ENCODE measurements around the gene MOSMO.
"Not testable (repeated sequence)": the region's sequence is repeated elsewhere in the genome, so short reads cannot be mapped to it uniquely, and the experiment has no call there.

Gene MOSMO

DNA sequence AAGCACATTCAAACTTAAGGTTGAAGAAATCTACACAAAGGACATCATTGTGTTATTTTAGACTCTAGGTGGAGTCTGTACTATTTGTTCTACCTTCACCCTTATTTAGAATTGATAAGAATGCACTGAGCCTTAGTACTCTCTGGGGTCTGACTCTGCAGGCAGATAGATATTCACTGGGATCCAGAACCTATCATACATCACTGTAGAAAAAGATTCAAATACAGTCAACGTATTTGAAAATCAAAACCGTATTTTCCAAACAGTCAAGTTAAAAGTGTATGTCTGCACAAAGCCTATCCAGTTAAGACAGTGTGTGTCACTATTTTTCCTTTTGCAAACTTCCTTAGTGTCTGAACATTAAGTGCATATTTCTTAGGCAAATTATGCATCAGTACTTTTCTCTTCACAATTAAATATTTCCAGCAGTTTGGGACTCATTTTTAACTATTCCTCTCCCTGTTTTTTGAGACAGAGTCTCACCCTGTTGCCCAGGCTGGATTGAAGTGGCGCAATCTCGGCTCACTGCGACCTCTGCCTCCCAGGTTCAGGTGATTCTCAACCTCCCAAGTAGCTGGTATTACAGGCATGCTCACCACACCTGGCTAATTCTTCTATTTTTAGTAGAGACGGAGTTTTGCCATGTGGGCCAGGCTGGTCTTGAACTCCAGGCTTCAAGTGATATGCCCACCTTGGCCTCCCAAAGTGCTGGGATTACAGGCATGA is 22.3 kb downstream of the MOSMO start:
- no peak for DNase-seq (ENCODE audit: low read depth, low spot score)
- H3K4me3 ChIP-seq (ENCODE audit: low read length) = no peak overlapping the region

DNA sequence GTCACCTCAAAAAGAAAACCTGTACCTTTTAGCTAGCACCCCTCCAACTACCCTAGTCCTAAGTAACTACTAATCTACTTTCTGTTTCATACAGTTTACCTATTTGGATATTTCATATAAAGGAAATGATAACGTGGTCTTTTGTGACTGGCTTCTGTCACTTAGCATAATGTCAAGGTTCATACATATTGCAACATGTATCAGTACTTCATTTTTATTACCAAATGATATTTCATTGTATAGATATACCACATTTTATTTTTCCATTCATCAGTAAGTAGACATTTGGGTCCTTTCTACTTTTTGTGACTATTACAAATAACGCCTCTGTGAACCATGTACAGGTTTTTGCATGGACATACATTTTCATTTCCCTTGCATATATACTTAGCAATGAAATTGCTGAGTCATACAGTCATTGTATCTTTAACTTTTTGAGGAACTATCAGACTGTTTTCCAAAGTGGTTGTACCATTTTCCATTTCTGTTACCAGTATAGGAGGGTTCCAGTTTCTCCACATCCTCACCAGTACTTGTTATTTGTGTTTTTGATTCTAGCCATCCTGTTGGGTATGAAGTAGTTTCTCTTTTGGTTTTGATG is 23.7 kb downstream of the MOSMO start:
- no peak overlapping the region for H3K4me3 ChIP-seq (ENCODE audit: low read length)
- no peak for DNase-seq (ENCODE audit: low read depth, low spot score)

DNA sequence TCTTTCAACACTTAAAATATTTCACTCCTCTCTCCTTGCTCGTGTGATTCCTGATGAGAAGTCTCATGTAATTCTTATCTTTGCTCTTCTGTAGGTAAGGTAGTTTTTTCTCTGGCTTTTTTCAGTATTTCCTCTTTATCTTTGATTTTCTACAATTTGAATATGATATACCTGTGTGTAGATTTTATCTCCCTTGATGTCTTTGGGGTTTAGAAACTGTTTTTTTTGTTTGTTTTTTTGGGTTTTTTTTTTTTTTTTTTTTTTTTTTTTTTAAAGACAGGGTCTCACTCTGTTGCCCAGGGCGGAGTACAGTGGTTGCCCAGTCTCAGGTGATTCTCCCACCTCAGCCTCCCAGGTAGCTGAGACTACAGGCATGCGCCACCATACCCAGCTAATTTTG is 26.6 kb downstream of the MOSMO start:
- no peak for DNase-seq (ENCODE audit: low read depth, low spot score)
- no peak overlapping the region for H3K4me3 ChIP-seq (ENCODE audit: low read length)

DNA sequence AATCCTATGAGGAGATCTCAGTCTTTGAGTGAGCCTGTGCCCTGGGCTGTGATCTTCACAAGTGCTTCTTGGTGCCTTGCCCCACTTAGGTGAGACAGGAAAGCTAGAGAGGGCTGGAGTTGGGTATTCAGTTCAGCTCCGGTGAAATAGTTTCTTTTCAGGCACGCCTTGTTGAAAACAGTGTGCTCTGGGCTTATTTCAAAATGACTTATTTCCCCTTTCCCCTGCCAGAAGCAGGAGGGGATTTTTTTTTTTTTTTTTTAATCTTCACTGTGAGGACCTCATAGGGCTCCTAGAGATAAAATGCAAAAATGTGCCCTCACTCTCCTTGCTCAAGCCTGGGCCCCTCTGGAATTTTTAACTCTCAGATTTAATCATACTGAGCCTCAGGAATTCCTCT is 27.2 kb downstream of the MOSMO start:
- no peak for DNase-seq (ENCODE audit: low read depth, low spot score)
- H3K4me3 ChIP-seq (ENCODE audit: low read length) = no peak overlapping the region

DNA sequence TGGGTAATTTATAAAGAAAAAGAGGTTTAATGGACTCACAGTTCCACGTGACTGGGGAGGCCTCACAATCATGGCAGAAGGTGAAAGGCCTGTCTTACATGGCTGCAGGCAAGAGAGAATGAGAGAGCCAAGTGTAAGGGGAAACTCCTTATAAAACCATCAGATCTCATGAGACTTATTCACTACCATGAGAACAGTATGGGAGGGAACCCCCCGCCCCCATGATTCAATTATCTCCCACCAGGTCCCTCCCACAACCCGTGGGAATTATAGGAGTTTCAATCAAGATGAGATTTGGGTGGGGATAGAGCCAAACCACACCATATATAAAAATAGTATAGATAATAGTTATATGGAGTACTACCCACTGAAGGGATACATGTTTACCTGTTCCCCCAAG is 36.0 kb downstream of the MOSMO start:
- not testable (repeated sequence) for H3K4me3 ChIP-seq (ENCODE audit: low read length); DNase-seq (ENCODE audit: low read depth, low spot score)

DNA sequence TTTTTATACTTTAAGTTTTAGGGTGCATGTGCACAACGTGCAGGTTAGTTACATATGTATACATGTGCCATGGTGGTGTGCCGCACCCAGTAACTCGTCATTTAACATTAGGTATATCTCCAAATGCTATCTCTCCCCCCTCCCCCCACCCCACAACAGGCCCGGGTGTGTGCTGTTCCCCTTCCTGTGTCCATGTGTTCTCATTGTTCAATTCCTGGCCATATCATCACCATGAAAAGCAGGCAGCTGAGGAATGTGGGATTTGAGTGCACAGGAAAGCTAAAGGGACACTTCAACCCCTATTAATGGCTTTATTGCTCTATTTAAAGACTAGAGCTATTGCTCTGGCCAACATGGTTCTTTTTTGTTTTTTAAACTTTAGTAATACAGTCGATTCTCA is 38.0 kb downstream of the MOSMO start:
- not testable (repeated sequence) for DNase-seq (ENCODE audit: low read depth, low spot score); H3K4me3 ChIP-seq (ENCODE audit: low read length)

DNA sequence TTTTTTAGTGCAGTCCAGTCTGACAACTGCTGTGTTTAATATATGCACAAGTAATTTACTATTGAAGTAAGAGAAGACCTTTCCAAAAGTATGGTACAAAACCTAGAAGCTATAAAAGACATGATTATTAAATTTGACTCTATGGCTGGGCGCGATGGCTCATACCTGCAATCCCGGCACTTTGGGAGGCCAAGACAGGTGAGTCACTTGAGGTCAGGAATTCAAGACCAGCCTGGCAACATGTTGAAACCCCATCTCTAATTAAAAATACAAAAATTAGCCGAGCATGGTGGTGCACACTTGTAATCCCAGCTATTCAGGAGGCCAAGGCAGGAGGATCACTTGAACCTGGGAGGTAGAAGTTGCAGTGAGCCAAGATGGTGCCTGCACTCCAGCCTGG is 43.1 kb downstream of the MOSMO start:
- no peak for DNase-seq (ENCODE audit: low read depth, low spot score)
- H3K4me3 ChIP-seq (ENCODE audit: low read length) = no peak overlapping the region

DNA sequence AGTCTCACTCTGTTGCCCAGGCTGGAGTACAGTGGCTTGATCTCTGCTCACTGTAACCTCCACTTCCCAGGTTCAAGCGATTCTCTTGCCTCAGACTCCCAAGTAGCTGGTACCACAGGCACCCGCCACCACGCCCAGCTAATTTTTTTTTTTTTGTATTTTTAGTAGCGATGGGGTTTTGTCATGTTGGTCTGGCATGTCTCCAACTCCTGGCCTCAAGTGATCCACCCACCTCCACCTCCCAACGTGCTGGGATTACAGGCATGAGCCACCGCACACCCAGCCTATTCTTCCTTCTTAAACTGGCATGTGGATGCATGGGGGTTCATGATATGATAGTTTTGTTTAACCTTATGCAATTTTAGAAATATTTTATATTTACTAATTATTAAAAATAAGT is 45.1 kb downstream of the MOSMO start:
- H3K4me3 ChIP-seq (ENCODE audit: low read length) = no peak overlapping the region
- DNase-seq (ENCODE audit: low read depth, low spot score) = no peak

DNA sequence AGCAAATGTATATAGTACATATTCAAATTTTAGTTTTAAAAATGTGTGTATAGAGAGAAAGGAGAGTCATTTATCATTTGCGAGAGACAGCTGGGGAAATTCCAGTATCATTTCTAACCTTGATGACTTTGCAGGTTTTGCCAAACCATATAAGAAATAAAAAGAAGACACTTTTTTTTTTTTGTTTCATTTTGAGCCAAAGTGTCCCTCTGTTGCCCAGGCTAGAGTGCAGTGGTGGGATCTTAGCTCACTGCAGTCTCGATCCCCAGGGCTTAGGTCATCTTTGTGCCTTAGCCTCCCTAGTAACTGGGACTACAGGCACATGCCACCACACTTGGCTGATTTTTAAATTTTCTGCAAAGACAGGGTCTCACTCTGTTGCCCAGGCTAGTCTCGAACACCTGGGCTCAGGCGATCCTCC is 46.0 kb downstream of the MOSMO start:
- no peak for DNase-seq (ENCODE audit: low read depth, low spot score)

DNA sequence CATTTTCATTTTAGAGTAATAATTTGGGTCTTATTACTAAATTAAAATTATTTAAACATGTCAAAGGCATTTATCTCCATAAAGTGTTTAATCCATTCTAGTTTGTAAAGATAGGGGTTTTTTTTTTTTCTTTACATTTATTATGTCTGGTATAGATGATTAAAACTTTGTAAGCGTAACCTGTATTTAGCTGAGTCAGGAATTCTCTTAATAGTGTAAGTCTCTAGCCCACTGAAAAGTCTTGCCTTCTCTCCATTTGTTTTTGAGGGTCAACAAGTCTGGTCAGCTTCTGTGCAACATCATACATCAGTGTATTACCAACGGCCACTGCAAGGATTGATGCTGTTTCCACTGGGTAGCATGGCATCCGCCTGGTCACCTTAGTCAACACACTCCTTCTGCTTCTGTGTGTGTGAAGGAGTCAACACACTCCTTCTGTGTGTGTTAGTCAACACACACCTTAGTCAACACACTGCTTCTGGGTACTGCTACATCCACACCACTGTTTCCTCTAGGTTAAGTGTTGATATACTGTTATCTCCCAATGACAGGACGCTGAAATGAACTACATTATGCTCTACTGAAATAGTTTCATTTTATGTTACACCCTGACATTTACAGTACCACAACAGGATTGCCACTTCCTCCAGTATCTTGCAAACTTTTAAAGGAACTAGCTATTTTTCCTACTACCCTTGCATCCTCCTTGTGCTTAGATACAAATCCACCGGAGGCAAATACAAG is 47.1 kb downstream of the MOSMO start:
- DNase-seq (ENCODE audit: low read depth, low spot score) = peak; percentile 11
- no peak overlapping the region for H3K4me3 ChIP-seq (ENCODE audit: low read length)

More for the DNA sequence above, 46.0 kb downstream of the MOSMO start:
- no peak overlapping the region for H3K4me3 ChIP-seq (ENCODE audit: low read length)

DNA sequence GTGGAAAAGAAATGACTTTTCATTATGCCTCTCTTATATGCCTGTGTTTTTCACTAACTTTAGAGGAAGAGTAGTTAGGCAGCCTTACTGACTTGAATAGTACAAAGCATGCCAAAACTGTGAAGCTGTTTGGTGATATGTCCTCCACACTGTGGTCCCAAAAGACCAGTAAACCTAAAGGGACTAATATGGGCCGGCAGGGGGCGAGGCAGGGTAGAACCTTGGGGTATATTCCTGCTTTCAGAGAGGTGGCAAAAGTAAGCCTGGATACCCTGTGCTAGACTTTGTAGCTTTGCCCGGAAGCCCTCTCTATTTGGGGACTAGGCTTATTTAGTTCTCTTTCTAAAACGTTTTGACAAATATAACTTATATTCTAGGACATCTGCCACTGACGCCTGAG is 48.0 kb downstream of the MOSMO start:
- H3K4me3 ChIP-seq (ENCODE audit: low read length) = no peak overlapping the region
- DNase-seq (ENCODE audit: low read depth, low spot score) = peak; percentile 6

DNA sequence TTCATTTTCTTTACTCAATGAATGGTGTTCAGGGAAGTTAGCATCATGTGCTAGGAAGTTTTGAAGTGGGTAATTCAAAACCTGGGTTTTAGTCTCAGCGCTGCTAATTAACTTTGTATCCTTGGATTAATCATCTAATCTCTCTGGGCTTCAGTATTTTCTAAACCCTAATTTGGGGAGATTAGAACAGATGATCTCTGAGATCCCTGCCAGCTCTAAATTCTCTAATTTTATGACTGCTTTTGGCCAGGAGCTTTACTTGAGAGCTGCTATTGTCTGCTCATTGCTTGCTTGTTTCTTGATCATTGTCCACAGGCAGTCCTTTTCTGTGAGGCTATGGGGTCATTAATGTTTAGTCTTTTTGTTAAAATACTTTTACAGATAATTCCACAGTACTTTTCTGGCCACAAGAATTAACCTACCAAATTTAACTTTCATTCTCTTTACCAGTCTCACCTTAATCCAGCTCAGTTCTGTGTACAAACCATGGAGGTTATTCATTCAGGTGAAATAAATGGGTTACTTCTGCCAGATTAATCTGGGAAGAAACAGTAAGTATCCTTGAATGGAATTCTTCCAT is 56.1 kb downstream of the MOSMO start:
- no peak overlapping the region for H3K4me3 ChIP-seq (ENCODE audit: low read length)
- no peak for DNase-seq (ENCODE audit: low read depth, low spot score)

DNA sequence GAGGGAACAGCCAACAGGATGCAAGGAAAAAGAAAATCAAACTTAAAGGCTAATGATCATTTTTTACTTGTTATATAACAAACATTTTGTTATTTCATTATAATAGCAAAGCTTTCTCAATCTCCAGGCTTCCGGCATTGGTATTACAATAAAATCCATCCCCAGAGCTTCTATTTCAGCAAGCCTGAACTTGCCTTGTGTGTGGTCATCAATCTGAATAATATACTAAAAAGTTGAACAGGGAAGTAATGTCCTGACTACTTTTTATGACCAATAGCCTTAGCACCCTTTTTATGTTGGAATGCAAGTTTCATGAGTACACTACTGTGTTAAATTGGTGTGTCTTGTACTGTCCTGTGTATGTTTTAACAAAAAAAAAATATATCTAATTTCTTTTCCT is 57.3 kb downstream of the MOSMO start:
- no peak for DNase-seq (ENCODE audit: low read depth, low spot score)
- no peak overlapping the region for H3K4me3 ChIP-seq (ENCODE audit: low read length)

DNA sequence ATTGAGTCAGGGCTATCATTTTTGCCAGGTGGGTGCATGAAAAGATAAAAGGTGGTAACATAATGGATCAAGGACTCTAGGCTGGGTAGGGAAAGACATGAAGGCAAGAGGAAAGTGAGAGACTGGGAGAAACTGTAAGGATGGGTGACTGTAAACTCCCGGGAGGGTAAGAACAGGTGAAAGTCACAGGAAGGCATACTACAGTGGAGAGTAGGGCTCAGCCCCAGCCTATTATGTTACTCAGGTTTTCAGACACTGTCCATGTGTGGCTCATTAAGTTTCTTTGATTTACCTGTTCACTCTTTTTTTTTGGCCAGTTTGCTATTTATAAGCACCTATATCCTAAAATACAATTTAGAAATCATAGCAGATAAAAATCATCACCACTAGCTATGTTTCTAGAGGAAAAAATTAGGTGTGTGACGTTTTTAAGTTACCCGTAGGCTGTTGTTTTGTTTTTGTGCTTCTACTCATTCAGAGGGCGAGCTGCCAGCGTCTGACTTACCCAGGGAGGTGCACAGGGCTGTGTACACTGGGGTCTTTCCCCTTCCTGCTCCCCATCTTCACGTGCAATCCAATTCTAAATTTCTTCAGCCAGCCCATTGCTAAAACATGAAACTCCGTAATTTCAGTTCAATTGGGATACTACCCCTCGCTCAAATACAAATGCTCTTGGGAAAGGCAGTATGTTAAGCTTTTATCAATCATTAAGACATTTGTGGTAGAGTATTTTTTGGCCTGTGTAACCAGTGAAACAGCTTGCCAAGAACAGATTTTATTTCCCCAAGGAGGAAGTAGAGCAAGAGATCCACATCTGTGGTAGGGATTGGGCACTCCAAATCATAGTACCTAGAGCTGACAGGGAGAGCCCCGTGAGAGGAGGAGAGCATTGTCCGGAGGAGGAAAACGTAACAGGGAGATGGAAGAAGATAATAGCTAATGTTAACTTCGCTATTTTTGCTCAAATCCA is 62.7 kb downstream of the MOSMO start:
- DNase-seq (ENCODE audit: low read depth, low spot score) = no peak
- H3K4me3 ChIP-seq (ENCODE audit: low read length) = no peak overlapping the region

DNA sequence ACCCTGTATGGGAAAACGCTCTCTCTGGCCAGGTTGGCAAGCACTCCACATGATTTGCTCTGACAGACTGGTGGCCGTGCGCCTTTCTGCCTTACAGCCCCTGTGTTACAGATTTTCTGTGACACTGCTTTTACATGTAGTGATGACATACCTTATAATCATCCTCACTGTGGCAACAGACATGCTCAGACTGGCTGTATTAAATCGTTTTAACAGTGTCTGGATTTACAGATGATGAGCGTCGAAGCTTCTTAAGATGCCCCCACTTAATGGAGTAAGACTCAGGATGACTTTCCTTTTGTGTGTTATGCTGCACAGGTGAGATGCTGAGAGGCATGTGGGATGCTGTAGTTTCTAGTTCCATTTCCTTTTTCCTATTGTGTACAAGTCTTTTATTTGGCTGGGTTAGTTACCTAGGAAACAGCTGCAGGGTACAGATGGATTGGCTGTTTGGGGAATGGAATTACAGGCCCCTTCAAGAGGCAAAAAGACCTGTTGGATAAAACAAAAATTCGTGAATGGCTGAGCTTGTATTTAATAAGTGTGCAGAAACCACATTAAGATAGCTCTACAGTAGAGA is 63.5 kb downstream of the MOSMO start:
- no peak for DNase-seq (ENCODE audit: low read depth, low spot score)
- H3K4me3 ChIP-seq (ENCODE audit: low read length) = no peak overlapping the region

DNA sequence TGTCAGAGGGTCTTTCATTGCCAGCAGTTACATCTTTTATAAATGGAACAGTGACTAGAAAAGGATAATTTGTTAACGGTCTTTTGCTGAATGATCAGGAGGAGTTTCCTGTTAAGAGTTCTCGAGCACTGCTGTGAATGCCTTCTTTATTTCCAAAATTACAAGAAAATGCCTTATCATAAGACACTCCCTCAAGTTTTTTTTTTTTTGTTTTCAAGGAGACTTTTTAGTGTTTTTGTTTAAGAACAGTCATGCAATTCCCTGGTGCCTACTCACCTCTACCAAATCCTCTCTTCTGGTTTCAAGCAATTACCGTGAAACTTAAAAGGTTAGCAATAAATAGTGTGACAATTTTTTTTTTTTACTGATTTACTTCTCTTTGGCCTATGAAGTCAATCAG is 65.4 kb downstream of the MOSMO start:
- H3K4me3 ChIP-seq (ENCODE audit: low read length) = no peak overlapping the region
- no peak for DNase-seq (ENCODE audit: low read depth, low spot score)

DNA sequence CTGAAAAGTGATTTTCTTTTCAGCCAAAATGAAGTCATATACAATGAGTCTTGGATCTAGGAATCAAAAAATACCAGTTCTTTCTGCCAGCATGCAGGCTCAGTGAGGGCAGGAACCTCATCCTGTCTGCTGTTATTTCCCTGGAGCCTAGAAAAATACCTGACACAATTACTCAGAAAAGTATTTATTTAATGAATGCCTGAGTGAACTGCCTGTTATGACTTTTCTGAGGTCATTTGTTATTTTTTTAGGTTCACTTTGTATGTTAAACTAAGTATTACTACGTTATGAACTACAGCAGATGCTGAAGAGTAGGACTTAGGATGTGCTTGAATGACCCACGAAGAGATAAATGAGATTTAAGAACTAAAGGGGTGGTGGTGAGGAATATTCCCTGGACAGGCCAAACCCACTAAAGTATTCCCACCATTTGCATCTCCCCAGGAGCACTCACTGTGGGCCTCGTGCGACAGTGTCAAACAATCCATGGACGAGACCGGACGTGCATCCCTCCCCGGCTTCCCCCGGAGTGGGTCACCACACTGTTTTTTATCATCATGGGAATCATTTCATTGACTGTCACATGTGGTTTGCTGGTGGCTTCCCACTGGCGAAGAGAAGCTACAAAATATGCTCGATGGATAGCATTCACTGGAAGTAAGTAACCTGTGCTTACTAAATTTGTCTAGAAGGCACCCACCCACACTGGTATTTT is 67.3 kb downstream of the MOSMO start:
- DNase-seq (ENCODE audit: low read depth, low spot score) = no peak
- H3K4me3 ChIP-seq (ENCODE audit: low read length) = no peak overlapping the region

DNA sequence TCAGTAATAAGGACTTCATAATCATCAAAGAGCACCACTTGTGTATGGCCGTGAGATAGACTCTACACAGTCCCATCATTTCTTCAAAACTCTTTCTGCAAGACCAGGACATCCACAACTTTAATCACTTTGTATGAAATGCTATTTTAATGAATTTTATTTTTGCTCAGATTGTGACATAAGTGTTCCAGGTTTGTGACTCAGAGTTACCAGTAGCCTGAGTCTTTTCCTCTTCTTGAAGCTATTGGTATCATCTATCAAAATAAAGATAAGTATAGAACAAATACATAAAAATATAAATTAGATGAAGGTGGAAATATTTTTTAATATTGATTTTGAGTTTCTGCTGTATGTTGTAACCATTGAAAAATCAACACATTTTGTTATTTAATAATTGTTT is 67.9 kb downstream of the MOSMO start:
- no peak overlapping the region for H3K4me3 ChIP-seq (ENCODE audit: low read length)
- no peak for DNase-seq (ENCODE audit: low read depth, low spot score)

All from Jurkat, Clone E6-1 (cell line).